HEK293 (cell line): Measurements from ENCODE around the gene HES5.

Experiments used
- CTCF ChIA-PET: fragments of 350-600 bp; formaldehyde crosslinking; extraction: SDS; loops from one replicate; lab custom pipeline; 2021; ENCODE audit warnings: antibody characterized with exemption; lab: Yijun Ruan, JAX
- POLR2A ChIA-PET: fragments of 300-600 bp; formaldehyde crosslinking; extraction: SDS; loops from one replicate; lab custom pipeline; 2020; ENCODE audit warnings: antibody characterized with exemption, inconsistent platforms; lab: Yijun Ruan, JAX
- H3K27ac ChIP-seq: fragments of 200-500 bp; sonication (Bioruptor generic); 2 replicates; pipeline ENCODE4 v1.5.1; 2014; ENCODE audit warnings: low read depth, low read length, control low read depth, inconsistent platforms; ENCODE audit errors: extremely low read depth
- H3K36me3 ChIP-seq, 2 experiments: fragments of 200-500 bp in 1 of 2; sonication (Bioruptor generic) in 1 of 2; 1 replicate in 1 of 2; 2 replicates in 1 of 2; pipeline ENCODE4 v1.5.1; 2014 to 2017; ENCODE audit warnings: inconsistent platforms in 2 of 2, low read length in 2 of 2; ENCODE audit not compliant: control insufficient read depth in 2 of 2, insufficient read depth in 1 of 2
- H3K4me1 ChIP-seq: fragments of 200-500 bp; sonication (Bioruptor generic); 2 replicates; pipeline ENCODE4 v1.5.1; 2014; ENCODE audit warnings: mild to moderate bottlenecking, low read length, inconsistent platforms; ENCODE audit not compliant: control insufficient read depth, insufficient read depth
- H3K4me3 ChIP-seq: 2 replicates; pipeline ENCODE4 v1.5.1; 2011; ENCODE audit warnings: low read depth, mild to moderate bottlenecking, control low read depth, low read length, moderate library complexity
- H3K9me3 ChIP-seq: fragments of 200-500 bp; sonication (Bioruptor generic); 2 replicates; pipeline ENCODE4 v1.5.1; 2014; ENCODE audit warnings: low read depth, low read length, inconsistent platforms; ENCODE audit not compliant: control insufficient read depth, insufficient read depth
- KLF1 ChIP-seq: fragments of 450-650 bp; formaldehyde crosslinking; IDR thresholded peaks from 2 replicates; pipeline ENCODE4 v1.5.1; 2016; ENCODE audit warnings: missing biosample characterization, missing genetic modification characterization
- KLF10 ChIP-seq: fragments of 450-650 bp; IDR thresholded peaks from 2 replicates; pipeline ENCODE4 v1.5.1; 2018; ENCODE audit warnings: missing biosample characterization, mild to moderate bottlenecking, missing genetic modification characterization
- KLF8 ChIP-seq: fragments of 450-650 bp; formaldehyde crosslinking; IDR thresholded peaks from 2 replicates; pipeline ENCODE4 v1.5.1; 2016; ENCODE audit warnings: missing biosample characterization, missing genetic modification characterization
- MYNN ChIP-seq: fragments of 450-650 bp; formaldehyde crosslinking; IDR thresholded peaks from 2 replicates; pipeline ENCODE4 v1.5.1; 2016; ENCODE audit warnings: missing biosample characterization, missing genetic modification characterization, borderline replicate concordance
- YY1 ChIP-seq: fragments of 450-650 bp; formaldehyde crosslinking; IDR thresholded peaks from 2 replicates; pipeline ENCODE4 v1.5.1; 2018; ENCODE audit warnings: missing biosample characterization, missing genetic modification characterization
- ZBTB48 ChIP-seq: fragments of 450-650 bp; formaldehyde crosslinking; IDR thresholded peaks from 2 replicates; pipeline ENCODE4 v1.5.1; 2016; ENCODE audit warnings: missing biosample characterization, missing genetic modification characterization
- ZEB2 ChIP-seq: fragments of 450-650 bp; formaldehyde crosslinking; IDR thresholded peaks from 2 replicates; pipeline ENCODE4 v1.5.1; 2016; ENCODE audit warnings: missing biosample characterization, missing genetic modification characterization
- ZFHX2 ChIP-seq: fragments of 450-650 bp; formaldehyde crosslinking; conservative IDR thresholded peaks from 2 replicates; pipeline ENCODE4 v1.5.1; 2016; ENCODE audit warnings: missing biosample characterization, missing genetic modification characterization
- ZIC2 ChIP-seq: fragments of 450-650 bp; formaldehyde crosslinking; IDR thresholded peaks from 2 replicates; pipeline ENCODE4 v1.5.1; 2016; ENCODE audit warnings: missing biosample characterization, missing genetic modification characterization
- ZNF302 ChIP-seq: fragments of 450-650 bp; formaldehyde crosslinking; IDR thresholded peaks from 2 replicates; pipeline ENCODE4 v1.5.1; 2016; ENCODE audit warnings: missing biosample characterization, missing genetic modification characterization, low read depth
- ZNF311 ChIP-seq: fragments of 450-650 bp; formaldehyde crosslinking; IDR thresholded peaks from 2 replicates; pipeline ENCODE4 v1.5.1; 2017; ENCODE audit warnings: missing biosample characterization, missing genetic modification characterization, borderline replicate concordance
- ZNF473 ChIP-seq: fragments of 450-650 bp; formaldehyde crosslinking; IDR thresholded peaks from 2 replicates; pipeline ENCODE4 v1.5.1; 2017; ENCODE audit warnings: missing biosample characterization, missing genetic modification characterization
- ZNF600 ChIP-seq: fragments of 450-650 bp; formaldehyde crosslinking; IDR thresholded peaks from 2 replicates; pipeline ENCODE4 v1.5.1; 2016; ENCODE audit warnings: missing biosample characterization, missing genetic modification characterization
- ZNF664 ChIP-seq: fragments of 450-650 bp; formaldehyde crosslinking; IDR thresholded peaks from 2 replicates; pipeline ENCODE4 v1.5.1; 2016; ENCODE audit warnings: missing biosample characterization, missing genetic modification characterization
- ZNF677 ChIP-seq: fragments of 450-650 bp; IDR thresholded peaks from 2 replicates; pipeline ENCODE4 v1.5.0; 2018; ENCODE audit warnings: missing biosample characterization, mild to moderate bottlenecking, missing genetic modification characterization, moderate library complexity
- ZNF777 ChIP-seq: fragments of 450-650 bp; formaldehyde crosslinking; IDR thresholded peaks from 2 replicates; pipeline ENCODE4 v1.5.1; 2017; ENCODE audit warnings: missing biosample characterization, missing genetic modification characterization, borderline replicate concordance
- ZNF791 ChIP-seq: fragments of 450-650 bp; formaldehyde crosslinking; IDR thresholded peaks from 2 replicates; pipeline ENCODE4 v1.5.1; 2016; ENCODE audit warnings: missing biosample characterization, missing genetic modification characterization
- ZNF837 ChIP-seq: fragments of 450-650 bp; formaldehyde crosslinking; IDR thresholded peaks from 2 replicates; pipeline ENCODE4 v1.5.1; 2016; ENCODE audit warnings: missing biosample characterization, missing genetic modification characterization
- ZNF843 ChIP-seq: fragments of 450-650 bp; formaldehyde crosslinking; IDR thresholded peaks from 2 replicates; pipeline ENCODE4 v1.5.1; 2016; ENCODE audit warnings: missing biosample characterization, missing genetic modification characterization
- ZXDB ChIP-seq: fragments of 450-650 bp; formaldehyde crosslinking; IDR thresholded peaks from 2 replicates; pipeline ENCODE4 v1.5.1; 2016; ENCODE audit warnings: missing biosample characterization, missing genetic modification characterization
- TF ChIP-seq, protein P1 (sequence below): fragments of 450-650 bp; formaldehyde crosslinking; IDR thresholded peaks from 2 replicates; pipeline ENCODE4 v1.5.1; 2016; ENCODE audit warnings: missing biosample characterization, missing genetic modification characterization
- TF ChIP-seq, protein P2 (sequence below): fragments of 450-650 bp; formaldehyde crosslinking; IDR thresholded peaks from 2 replicates; pipeline ENCODE4 v1.5.1; 2016; ENCODE audit warnings: missing biosample characterization, missing genetic modification characterization

The HES5 gene

DNA sequence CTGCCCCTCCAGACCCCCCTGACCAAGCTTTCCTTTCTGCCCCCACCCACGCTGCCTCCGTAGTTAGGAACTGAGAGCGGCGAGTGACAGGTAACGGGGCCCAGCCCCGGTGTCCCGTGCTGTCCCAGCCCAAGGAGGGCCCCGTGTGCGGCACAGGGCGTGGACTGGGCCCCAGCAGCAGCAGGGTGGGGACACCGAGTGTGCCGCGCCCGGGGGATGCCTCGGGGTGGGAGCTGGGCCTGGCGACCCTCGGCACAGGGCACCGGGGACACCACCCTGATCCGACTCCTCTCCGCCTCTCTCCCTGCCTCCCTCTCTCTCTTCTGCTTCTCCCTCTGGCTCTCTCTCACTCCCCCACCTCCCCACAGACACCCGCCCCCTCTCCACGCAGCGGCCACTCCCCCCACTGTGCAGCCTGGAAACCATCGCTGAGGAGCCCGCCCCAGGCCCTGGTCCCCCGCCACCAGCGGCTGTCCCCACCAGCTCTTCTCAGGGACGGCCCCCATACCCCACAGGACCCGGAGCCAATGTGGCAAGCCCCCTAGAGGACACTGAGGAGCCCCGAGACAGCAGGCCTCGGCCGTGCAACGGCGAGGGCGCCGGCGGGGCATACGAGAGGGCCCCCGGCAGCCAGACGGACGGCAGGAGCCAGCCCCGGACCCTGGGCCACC lies 26.4 kb downstream of the HES5 start:
- TF ChIP-seq ZNF302: no peak
- no peak for TF ChIP-seq ZNF473
- TF ChIP-seq KLF1 (tag by site-specific recombination): peak; percentile 98
- TF ChIP-seq KLF8 (tag by site-specific recombination): peak; percentile 33; the same call in 1 of the 2 replicates
- TF ChIP-seq, all 188 proteins: peak for 2

DNA sequence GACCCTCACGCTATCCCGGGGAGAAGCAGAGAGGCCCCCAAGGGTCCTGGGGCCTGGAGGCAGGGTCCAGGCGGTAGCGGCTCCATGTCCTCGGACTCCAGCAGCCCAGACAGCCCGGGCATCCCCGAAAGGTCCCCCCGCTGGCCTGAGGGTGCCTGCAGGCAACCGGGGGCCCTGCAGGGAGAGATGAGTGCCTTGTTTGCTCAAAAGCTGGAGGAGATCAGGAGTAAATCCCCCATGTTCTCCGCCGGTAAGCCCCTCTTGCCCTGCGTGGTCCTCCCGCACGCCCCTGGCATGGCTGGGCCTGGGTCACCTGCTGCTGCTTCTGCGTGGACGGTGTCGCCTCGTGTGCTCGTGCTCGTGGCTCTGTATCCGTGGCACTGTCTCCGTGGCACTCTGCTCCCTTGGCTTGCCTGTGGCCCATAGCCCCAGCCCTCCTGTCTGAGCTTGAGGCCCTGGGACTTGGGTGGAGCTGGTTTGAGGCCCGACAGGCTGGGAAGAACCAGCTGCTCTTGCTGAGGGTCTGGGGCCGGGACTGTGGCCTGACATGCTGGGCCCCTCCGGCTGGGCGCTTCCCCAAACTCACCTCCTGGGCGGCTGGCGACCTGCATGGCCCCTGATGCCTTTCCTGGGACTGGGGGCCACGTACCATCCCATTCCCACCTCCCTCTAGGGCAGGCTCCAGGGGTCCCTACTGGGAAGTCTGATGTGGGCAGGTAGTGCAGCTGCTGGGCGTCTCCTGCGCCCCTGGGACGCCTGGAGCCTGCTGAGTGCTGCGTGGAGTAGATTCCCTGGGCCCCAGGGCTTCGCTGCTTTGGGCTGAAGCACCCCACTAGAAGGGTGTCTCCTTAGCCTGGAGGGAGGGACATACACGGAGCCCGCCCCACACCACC lies 27.2 kb downstream of the HES5 start:
- H3K4me1 ChIP-seq: no peaks in the 10 kb centered on the region
- TF ChIP-seq ZNF837 (tag by site-specific recombination): no peak
- 0 out of 2 replicates have a peak, but pooled peaks have one; percentile 12 for TF ChIP-seq ZNF600 (tag by site-specific recombination)
- TF ChIP-seq, protein P1, sequence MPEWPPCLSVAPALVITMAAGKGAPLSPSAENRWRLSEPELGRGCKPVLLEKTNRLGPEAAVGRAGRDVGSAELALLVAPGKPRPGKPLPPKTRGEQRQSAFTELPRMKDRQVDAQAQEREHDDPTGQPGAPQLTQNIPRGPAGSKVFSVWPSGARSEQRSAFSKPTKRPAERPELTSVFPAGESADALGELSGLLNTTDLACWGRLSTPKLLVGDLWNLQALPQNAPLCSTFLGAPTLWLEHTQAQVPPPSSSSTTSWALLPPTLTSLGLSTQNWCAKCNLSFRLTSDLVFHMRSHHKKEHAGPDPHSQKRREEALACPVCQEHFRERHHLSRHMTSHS (tag by site-specific recombination): no peak
- no peak for TF ChIP-seq ZXDB
- no peak for TF ChIP-seq KLF10
- TF ChIP-seq ZNF843 (tag by site-specific recombination): no peak
- no peak for TF ChIP-seq ZNF664 (tag by site-specific recombination)
- TF ChIP-seq ZIC2: peak; percentile 59
- TF ChIP-seq ZFHX2 (tag by site-specific recombination): no peak
- no peak for TF ChIP-seq YY1 (tag by site-specific recombination)
- TF ChIP-seq ZNF677: no peak
- 0 out of 2 replicates have a peak, but pooled peaks have one; percentile 31 for TF ChIP-seq ZBTB48 (tag by site-specific recombination)
- no peak for TF ChIP-seq ZNF777
- H3K4me3 ChIP-seq: no peak overlapping the region
- CTCF ChIA-PET: no interaction called here
- H3K27ac ChIP-seq: no peak overlapping the region
- H3K36me3 ChIP-seq: peaks cover 0 to 12% of the 10 kb centered on the region in 2 experiments; a peak in 1 of 3 replicates
- POLR2A ChIA-PET: interaction anchor here (1.4 to 1.6 kb wide), 2 partner anchors 23 to 43 kb away, joined by 4 read pairs; partner anchors contain the start of gene PANK4
- H3K9me3 ChIP-seq: no peaks in the 10 kb centered on the region

More for the DNA sequence above, 26.4 kb downstream of the HES5 start:
- Histone ChIP-seq H3K4me1 (no peaks in the 10 kb centered on the region), H3K36me3 (peaks cover 0 to 18% of the 10 kb centered on the region in 2 experiments; a peak in 1 of 3 replicates), H3K9me3 (no peaks in the 10 kb centered on the region), H3K27ac (no peak overlapping the region), H3K4me3 (no peak overlapping the region)
- ChIA-PET POLR2A (interaction anchor here (1.4 kb wide), 1 partner anchor 23 kb away, joined by 4 read pairs; the partner anchor contains the start of gene PANK4), CTCF (no interaction called here)

DNA sequence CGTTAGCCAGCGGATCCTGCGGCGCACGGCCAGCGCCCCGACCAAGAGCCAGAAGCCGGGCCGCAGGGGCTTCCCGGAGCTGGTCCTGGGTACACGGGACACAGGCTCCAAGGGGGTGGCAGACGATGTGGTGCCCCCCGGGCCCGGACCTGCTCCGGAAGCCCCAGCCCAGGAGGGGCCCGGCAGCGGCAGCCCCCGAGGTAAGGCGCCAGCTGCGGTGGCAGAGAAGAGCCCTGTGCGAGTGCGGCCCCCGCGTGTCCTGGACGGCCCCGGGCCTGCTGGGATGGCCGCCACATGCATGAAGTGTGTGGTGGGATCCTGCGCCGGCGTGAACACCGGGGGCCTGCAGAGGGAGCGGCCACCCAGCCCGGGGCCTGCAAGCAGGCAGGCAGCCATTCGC lies 27.9 kb downstream of the HES5 start:
- peaks cover 0 to 5% of the 10 kb centered on the region in 2 experiments; a peak in 1 of 3 replicates for H3K36me3 ChIP-seq
- no peaks in the 10 kb centered on the region for H3K4me1 ChIP-seq
- no peak overlapping the region for H3K27ac ChIP-seq
- TF ChIP-seq ZNF791 (no peak), ZNF311 (tag by site-specific recombination) (no peak), MYNN (no peak), ZEB2 (tag by site-specific recombination) (no peak), ZNF664 (tag by site-specific recombination) (no peak)
- TF ChIP-seq, protein P2, sequence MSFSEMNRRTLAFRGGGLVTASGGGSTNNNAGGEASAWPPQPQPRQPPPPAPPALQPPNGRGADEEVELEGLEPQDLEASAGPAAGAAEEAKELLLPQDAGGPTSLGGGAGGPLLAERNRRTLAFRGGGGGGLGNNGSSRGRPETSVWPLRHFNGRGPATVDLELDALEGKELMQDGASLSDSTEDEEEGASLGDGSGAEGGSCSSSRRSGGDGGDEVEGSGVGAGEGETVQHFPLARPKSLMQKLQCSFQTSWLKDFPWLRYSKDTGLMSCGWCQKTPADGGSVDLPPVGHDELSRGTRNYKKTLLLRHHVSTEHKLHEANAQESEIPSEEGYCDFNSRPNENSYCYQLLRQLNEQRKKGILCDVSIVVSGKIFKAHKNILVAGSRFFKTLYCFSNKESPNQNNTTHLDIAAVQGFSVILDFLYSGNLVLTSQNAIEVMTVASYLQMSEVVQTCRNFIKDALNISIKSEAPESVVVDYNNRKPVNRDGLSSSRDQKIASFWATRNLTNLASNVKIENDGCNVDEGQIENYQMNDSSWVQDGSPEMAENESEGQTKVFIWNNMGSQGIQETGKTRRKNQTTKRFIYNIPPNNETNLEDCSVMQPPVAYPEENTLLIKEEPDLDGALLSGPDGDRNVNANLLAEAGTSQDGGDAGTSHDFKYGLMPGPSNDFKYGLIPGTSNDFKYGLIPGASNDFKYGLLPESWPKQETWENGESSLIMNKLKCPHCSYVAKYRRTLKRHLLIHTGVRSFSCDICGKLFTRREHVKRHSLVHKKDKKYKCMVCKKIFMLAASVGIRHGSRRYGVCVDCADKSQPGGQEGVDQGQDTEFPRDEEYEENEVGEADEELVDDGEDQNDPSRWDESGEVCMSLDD (tag by site-specific recombination): no peak

More for the DNA sequence above, 27.9 kb downstream of the HES5 start:
- ChIA-PET POLR2A (interaction anchor here (1.6 kb wide), 1 partner anchor 44 kb away, joined by 4 read pairs; no protein-coding TSS in a partner anchor), CTCF (no interaction called here)
- Histone ChIP-seq H3K4me3 (no peak overlapping the region), H3K9me3 (no peaks in the 10 kb centered on the region)
